ENCODE data around the gene PAPPA2. TPM values are rescaled to one million over a fixed set of nuclear protein-coding genes. Genes with fewer than 3 reads are reported as not detected.

Gene PAPPA2
- total and polyA plus RNA-seq, 2 of the 8 experiments (the other 6 are each of a cell fraction or from before 2014, with no cell fraction given) = 0.08 to 0.88 TPM

- TF ChIP-seq RAD21 (IDR thresholded peaks at IDR 0.05 in 1 of 2, conservative IDR thresholded peaks at IDR 0.05 in 1 of 2; ENCODE audit: low read depth in 2 of 2, low read length in 2 of 2) (no peak), TEAD4 (IDR thresholded peaks at IDR 0.05; ENCODE audit: low read depth, low read length) (peak; percentile 51)
Observed at GRCh38 chr1:176462674-176463378, at the start of gene PAPPA2 (continued).
